Cardiac muscle cell (in vitro differentiated cells and primary cell): ENCODE measurements around the gene PRXL2A. TPM values are rescaled to one million over a fixed set of nuclear protein-coding genes. Genes with fewer than 3 reads are reported as not detected.

ENCODE experiments used
- DNase-seq, 2 donors: peaks; one replicate each; pipeline versions ENCODE4 v3.0.0 to v3.0.0-alpha.2; 2010 to 2017; ENCODE audit warnings: low read depth in 1 of 2, low spot score in 1 of 2
- H3K27ac ChIP-seq: fragments of 200-600 bp; sonication (generic); 2 replicates; pipeline ENCODE4 v1.5.1; 2016
- H3K27me3 ChIP-seq: fragments of 200-600 bp; sonication (generic); 2 replicates; pipeline ENCODE4 v1.6.0; 2016; ENCODE audit warnings: control low read depth
- H3K36me3 ChIP-seq: fragments of 200-600 bp; sonication (generic); 2 replicates; pipeline ENCODE4 v1.5.1; 2016; ENCODE audit warnings: control low read depth
- H3K4me1 ChIP-seq: fragments of 200-600 bp; sonication (generic); 2 replicates; pipeline ENCODE4 v1.8.1; 2017; ENCODE audit warnings: low read depth, mild to moderate bottlenecking, mixed run types
- H3K4me3 ChIP-seq: fragments of 200-600 bp; sonication (generic); 2 replicates; pipeline ENCODE4 v1.5.1; 2016; ENCODE audit warnings: mild to moderate bottlenecking
- H3K9me3 ChIP-seq: fragments of 200-600 bp; sonication (generic); 2 replicates; pipeline ENCODE4 v1.5.1; 2017; ENCODE audit warnings: low read depth, mild to moderate bottlenecking, control low read depth
- CTCF ChIP-seq: IDR thresholded peaks from 2 replicates; pipeline ENCODE4 v1.5.1; 2012; ENCODE audit warnings: low read depth, mild to moderate bottlenecking, low read length
- polyA plus RNA-seq: library from polyadenylated mRNA; unstranded; fragments of >200 nt; fragmentation: Nextera tagmentation; extraction: Ambion mirVana; gene quantifications from 2 replicates; pipeline ENCODE4 v1.2.1, GENCODE V29; 2016
- total RNA-seq: library from RNA; depleted of rRNA; stranded (reverse); fragments of >200 nt; gene quantifications from 2 replicates; pipeline ENCODE4 v1.2.3, GENCODE V29; 2016

The PRXL2A gene
- total and polyA plus RNA-seq, 2 experiments from 2014 or later: 52.0 to 144 TPM

GRCh38 chr10:80455461-80456349 is 47.4 kb downstream of the PRXL2A start:
- peak overlapping the region; percentile 97 for H3K27ac ChIP-seq
- no peaks in the 10 kb centered on the region for H3K36me3 ChIP-seq
- no peak for DNase-seq
- no peak for TF ChIP-seq CTCF
- no peaks in the 10 kb centered on the region for H3K27me3 ChIP-seq
- H3K9me3 ChIP-seq: no peaks in the 10 kb centered on the region
- H3K4me3 ChIP-seq: peak overlapping the region; percentile 59
- peaks cover 30% of the 10 kb centered on the region for H3K4me1 ChIP-seq

DNA sequence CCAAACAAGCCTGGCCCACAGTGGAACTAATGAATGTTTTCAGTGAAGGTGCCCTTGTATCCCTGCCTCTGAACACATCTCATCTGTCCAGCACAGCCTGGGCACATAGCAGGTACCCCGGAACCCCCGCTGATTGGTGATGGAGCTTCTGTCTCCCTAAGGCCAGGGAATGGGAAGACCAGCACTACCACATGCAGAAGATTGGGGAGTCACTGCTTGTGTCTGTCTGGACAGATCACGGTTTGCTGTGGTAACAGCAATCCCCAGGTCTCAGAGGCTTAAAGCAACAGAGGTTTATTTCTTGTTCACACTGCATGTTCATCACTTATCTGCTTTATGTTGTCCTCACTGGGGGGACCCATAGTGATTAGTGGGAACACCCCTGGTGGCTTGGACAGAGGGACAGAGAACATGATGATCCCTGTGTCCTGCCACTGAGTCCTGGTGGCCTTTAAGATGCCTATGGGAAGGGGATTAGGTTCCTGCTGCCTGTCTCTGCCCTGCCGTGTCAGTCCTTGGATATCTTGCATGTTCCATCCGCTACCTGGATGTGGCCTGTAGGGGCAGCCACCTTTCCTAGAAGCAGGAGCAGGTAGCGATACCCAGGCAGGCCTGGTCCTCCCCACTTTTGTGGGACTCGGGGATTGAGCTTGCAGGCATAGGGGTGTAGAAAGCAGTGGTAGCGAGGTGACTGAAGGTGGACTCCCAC is 49.4 kb downstream of the PRXL2A start:
- DNase-seq: no peak
- H3K4me1 ChIP-seq: peaks cover 47% of the 10 kb centered on the region
- H3K9me3 ChIP-seq: no peaks in the 10 kb centered on the region
- TF ChIP-seq CTCF: no peak
- no peak overlapping the region for H3K4me3 ChIP-seq
- H3K27ac ChIP-seq: no peak overlapping the region
- no peaks in the 10 kb centered on the region for H3K27me3 ChIP-seq
- H3K36me3 ChIP-seq: no peaks in the 10 kb centered on the region

DNA sequence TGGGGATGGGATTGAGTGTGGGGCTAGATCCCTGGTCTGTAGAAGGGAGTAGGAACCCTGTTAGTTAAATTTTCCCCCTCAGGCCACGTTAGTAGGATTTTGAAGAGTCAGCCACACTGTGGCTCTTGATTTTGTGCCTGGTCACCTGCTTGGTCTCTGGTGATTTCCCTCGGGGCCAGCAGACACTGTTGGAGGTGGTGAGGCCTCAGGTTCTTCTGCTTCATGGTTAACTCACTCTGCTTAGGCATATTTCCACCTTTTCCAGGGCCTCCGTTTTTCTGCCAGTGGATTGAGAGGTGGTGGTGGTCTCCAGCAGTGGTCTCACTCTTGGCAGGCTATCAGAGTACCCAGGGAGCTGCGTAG is 49.9 kb downstream of the PRXL2A start:
- DNase-seq: no peak
- Histone ChIP-seq H3K27me3 (no peaks in the 10 kb centered on the region), H3K4me3 (no peak overlapping the region), H3K36me3 (no peaks in the 10 kb centered on the region), H3K9me3 (no peaks in the 10 kb centered on the region), H3K4me1 (peaks cover 53% of the 10 kb centered on the region), H3K27ac (no peak overlapping the region)
- no peak for TF ChIP-seq CTCF

DNA sequence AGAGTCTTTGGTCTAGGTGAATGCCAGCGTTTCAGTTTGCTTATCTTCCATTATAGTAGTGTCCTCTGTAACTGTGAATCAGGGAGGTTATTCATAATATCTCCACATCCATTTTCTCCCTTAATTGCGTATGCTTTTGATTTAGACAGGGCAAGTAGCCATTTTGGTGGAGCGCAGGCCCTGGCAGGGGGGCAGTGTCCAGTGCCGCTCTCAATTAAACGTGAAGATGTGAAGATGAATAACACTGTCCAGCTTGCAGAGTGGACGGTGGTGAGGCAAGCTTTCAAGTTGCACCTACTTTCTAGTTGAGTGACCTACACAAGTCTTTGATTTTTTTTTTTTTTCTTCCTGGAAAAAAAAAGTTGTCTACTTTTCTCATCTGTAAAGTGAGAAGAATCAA is 50.3 kb downstream of the PRXL2A start:
- no peaks in the 10 kb centered on the region for H3K27me3 ChIP-seq
- H3K36me3 ChIP-seq: no peaks in the 10 kb centered on the region
- H3K9me3 ChIP-seq: no peaks in the 10 kb centered on the region
- DNase-seq: no peak
- H3K4me1 ChIP-seq: peaks cover 56% of the 10 kb centered on the region
- no peak overlapping the region for H3K4me3 ChIP-seq
- no peak for TF ChIP-seq CTCF
- peak overlapping the region; percentile 42 for H3K27ac ChIP-seq

DNA sequence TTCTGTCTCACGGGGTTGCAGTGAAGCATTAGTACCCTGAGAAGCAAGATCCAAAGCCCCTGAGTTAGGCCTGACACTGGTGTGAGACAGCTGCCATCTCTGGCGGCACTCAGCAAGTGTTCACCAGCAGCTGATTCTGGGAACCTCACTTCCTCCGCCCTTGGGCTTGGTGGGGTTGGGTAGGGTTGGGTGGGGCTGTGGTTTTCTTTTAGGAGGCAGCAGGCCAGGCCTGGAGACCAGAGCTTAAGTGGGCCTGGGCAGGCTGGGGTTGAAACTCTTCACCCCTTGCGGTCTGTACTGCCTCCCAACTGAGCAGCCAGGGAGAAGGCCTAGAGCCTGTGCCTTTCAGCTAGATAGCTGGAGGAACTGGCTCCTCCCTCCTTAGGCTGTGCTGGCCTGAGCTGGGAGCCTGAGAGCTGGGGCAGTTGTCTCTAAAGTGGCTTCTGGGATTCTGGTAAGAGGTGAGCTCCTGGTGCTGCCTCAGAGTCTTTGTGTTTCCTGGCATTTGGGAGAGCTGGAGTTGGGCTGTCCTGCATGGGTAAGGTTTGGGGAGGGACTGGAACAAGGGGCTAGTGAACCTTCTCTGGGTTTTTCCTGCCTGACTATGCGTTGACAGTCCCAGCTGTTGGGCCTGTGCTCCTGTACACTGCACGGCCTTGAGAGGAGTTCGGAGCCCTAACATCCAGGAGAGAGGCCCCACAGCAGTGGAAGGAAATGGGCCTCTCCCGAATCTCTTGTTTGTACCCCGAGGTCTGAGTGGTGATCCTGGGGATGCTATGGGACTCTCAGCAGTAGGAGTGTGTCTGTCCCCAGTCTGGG is 50.9 kb downstream of the PRXL2A start:
- no peaks in the 10 kb centered on the region for H3K9me3 ChIP-seq
- H3K36me3 ChIP-seq: no peaks in the 10 kb centered on the region
- no peaks in the 10 kb centered on the region for H3K27me3 ChIP-seq
- peak overlapping the region; percentile 42 for H3K27ac ChIP-seq
- peaks cover 59% of the 10 kb centered on the region for H3K4me1 ChIP-seq
- no peak for TF ChIP-seq CTCF
- H3K4me3 ChIP-seq: no peak overlapping the region
- peak in 1 of 2 donors; percentile 77 for DNase-seq
